HEK293 (cell line): ENCODE measurements around the gene RNF223.

ENCODE experiments used
- BCL11A ChIP-seq: fragments of 450-650 bp; formaldehyde crosslinking; IDR thresholded peaks from 2 replicates; pipeline ENCODE4 v1.5.1; 2016; ENCODE audit warnings: low read depth, missing biosample characterization, missing genetic modification characterization
- ZBTB8A ChIP-seq: fragments of 450-650 bp; formaldehyde crosslinking; IDR thresholded peaks from 2 replicates; pipeline ENCODE4 v1.5.1; 2016; ENCODE audit warnings: missing biosample characterization, missing genetic modification characterization
- ZNF561 ChIP-seq: fragments of 450-650 bp; IDR thresholded peaks from 2 replicates; pipeline ENCODE4 v1.5.1; 2018; ENCODE audit warnings: missing biosample characterization, missing genetic modification characterization, borderline replicate concordance
- TF ChIP-seq, protein P1 (sequence below): fragments of 450-650 bp; formaldehyde crosslinking; IDR thresholded peaks from 2 replicates; pipeline ENCODE4 v1.5.1; 2016; ENCODE audit warnings: missing biosample characterization, missing genetic modification characterization
- TF ChIP-seq, protein P2 (sequence below): fragments of 450-650 bp; formaldehyde crosslinking; IDR thresholded peaks from 2 replicates; pipeline ENCODE4 v1.5.1; 2016; ENCODE audit warnings: missing biosample characterization, missing genetic modification characterization
- TF ChIP-seq, protein P3 (sequence below): fragments of 450-650 bp; formaldehyde crosslinking; optimal IDR thresholded peaks from 2 replicates; pipeline ENCODE3; 2016; ENCODE audit warnings: missing biosample characterization, mild to moderate bottlenecking, missing genetic modification characterization

DNA sequence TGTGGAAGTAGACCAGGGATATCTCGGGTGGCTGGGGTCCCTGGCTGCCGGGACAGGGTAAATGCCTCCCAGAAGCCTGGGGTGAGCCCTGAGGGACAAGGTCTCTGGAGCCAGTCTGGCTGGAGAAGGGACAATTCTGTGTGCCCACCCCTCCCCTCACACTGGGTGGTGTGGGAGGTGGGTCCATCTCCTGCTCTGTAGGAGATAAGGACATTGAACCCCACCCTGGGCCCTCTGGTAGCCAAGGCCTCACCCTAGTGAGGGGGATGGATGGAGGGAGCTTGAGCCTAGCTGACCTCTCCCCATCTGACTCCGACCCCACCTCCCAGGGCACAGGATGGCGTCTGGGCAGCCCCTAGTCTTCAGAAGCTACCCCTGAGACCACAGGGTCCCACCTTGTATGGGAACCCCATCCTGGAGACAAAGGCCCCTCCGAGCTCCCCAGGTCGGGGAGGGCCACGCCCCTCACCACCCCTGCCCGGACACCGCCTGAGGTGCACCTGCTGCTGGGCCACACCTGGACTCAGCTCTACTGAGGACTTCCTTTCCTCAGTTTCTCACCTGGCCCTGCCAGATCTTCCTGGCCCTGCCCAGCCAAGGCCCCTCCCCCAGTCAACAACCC lies 49.8 kb downstream of the RNF223 start:
- TF ChIP-seq, protein P1, sequence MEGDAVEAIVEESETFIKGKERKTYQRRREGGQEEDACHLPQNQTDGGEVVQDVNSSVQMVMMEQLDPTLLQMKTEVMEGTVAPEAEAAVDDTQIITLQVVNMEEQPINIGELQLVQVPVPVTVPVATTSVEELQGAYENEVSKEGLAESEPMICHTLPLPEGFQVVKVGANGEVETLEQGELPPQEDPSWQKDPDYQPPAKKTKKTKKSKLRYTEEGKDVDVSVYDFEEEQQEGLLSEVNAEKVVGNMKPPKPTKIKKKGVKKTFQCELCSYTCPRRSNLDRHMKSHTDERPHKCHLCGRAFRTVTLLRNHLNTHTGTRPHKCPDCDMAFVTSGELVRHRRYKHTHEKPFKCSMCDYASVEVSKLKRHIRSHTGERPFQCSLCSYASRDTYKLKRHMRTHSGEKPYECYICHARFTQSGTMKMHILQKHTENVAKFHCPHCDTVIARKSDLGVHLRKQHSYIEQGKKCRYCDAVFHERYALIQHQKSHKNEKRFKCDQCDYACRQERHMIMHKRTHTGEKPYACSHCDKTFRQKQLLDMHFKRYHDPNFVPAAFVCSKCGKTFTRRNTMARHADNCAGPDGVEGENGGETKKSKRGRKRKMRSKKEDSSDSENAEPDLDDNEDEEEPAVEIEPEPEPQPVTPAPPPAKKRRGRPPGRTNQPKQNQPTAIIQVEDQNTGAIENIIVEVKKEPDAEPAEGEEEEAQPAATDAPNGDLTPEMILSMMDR = no peak
- TF ChIP-seq BCL11A (tag by site-specific recombination) (no peak), ZNF561 (tag by site-specific recombination) (no peak), ZBTB8A (no peak)
- TF ChIP-seq, protein P2, sequence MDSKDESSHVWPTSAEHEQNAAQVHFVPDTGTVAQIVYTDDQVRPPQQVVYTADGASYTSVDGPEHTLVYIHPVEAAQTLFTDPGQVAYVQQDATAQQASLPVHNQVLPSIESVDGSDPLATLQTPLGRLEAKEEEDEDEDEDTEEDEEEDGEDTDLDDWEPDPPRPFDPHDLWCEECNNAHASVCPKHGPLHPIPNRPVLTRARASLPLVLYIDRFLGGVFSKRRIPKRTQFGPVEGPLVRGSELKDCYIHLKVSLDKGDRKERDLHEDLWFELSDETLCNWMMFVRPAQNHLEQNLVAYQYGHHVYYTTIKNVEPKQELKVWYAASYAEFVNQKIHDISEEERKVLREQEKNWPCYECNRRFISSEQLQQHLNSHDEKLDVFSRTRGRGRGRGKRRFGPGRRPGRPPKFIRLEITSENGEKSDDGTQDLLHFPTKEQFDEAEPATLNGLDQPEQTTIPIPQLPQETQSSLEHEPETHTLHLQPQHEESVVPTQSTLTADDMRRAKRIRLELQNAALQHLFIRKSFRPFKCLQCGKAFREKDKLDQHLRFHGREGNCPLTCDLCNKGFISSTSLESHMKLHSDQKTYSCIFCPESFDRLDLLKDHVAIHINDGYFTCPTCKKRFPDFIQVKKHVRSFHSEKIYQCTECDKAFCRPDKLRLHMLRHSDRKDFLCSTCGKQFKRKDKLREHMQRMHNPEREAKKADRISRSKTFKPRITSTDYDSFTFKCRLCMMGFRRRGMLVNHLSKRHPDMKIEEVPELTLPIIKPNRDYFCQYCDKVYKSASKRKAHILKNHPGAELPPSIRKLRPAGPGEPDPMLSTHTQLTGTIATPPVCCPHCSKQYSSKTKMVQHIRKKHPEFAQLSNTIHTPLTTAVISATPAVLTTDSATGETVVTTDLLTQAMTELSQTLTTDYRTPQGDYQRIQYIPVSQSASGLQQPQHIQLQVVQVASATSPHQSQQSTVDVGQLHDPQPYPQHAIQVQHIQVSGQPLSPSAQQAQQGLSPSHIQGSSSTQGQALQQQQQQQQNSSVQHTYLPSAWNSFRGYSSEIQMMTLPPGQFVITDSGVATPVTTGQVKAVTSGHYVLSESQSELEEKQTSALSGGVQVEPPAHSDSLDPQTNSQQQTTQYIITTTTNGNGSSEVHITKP (tag by site-specific recombination) = no peak
- TF ChIP-seq, protein P3, sequence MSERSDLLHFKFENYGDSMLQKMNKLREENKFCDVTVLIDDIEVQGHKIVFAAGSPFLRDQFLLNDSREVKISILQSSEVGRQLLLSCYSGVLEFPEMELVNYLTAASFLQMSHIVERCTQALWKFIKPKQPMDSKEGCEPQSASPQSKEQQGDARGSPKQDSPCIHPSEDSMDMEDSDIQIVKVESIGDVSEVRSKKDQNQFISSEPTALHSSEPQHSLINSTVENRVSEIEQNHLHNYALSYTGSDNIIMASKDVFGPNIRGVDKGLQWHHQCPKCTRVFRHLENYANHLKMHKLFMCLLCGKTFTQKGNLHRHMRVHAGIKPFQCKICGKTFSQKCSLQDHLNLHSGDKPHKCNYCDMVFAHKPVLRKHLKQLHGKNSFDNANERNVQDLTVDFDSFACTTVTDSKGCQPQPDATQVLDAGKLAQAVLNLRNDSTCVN (tag by site-specific recombination) = no peak
